Effector memory CD8-positive, alpha-beta T cell (primary cell): Measurements from ENCODE around the gene FAAP100.
A peak's percentile ranks its signal among the peaks of the same experiment; 100 is the strongest.

Experiments
- ATAC-seq: fragments of 150-1000 bp; cut with Tn5 transposase; replicated peaks from 2 replicates; pipeline ENCODE4 v1.10.0; 2021; ENCODE audit warnings: mild to moderate bottlenecking, moderate library complexity
- DNase-seq, 3 experiments: peaks; one replicate each; pipeline ENCODE4 v3.0.0; 2021
- H3K27ac Mint-ChIP-seq, 2 donors: one replicate each; pipeline ENCODE4 v1.8.0; 2022; ENCODE audit warnings: mild to moderate bottlenecking in 2 of 2, mixed read lengths in 2 of 2, moderate library complexity in 2 of 2
- H3K27me3 Mint-ChIP-seq, 2 donors: one replicate each; pipeline ENCODE4 v1.8.0; 2022; ENCODE audit warnings: mixed read lengths in 2 of 2
- H3K36me3 Mint-ChIP-seq: one replicate; pipeline ENCODE4 v1.8.0; 2022; ENCODE audit warnings: mild to moderate bottlenecking, moderate library complexity, mixed read lengths; ENCODE audit not compliant: insufficient read depth
- H3K4me1 Mint-ChIP-seq, 2 donors: one replicate each; pipeline ENCODE4 v1.8.0; 2022; ENCODE audit warnings: low read depth in 2 of 2, mixed read lengths in 2 of 2
- H3K4me3 Mint-ChIP-seq, 2 donors: one replicate each; pipeline ENCODE4 v1.8.0; 2022; ENCODE audit warnings: mild to moderate bottlenecking in 2 of 2, mixed read lengths in 2 of 2, moderate library complexity in 2 of 2
- H3K9me3 Mint-ChIP-seq, 2 donors: one replicate each; pipeline ENCODE4 v1.8.0; 2022; ENCODE audit warnings: mixed read lengths in 2 of 2

FAAP100 gene

GRCh38 chr17:81491761-81492160, 60.4 kb downstream of the FAAP100 start:
- no peak overlapping the region for H3K4me3 Mint-ChIP-seq
- no peak for ATAC-seq
- peaks cover 4% of the 10 kb centered on the region for H3K36me3 Mint-ChIP-seq
- peaks cover 24 to 50% of the 10 kb centered on the region in 2 donors for H3K27me3 Mint-ChIP-seq
- no peak for DNase-seq
- H3K27ac Mint-ChIP-seq = peak overlapping the region in 1 of 2 donors; percentile 65
- no peaks in the 10 kb centered on the region for H3K9me3 Mint-ChIP-seq
- peaks cover 0 to 6% of the 10 kb centered on the region in 2 donors for H3K4me1 Mint-ChIP-seq

GRCh38 chr17:81491181-81491581, 61.0 kb downstream of the FAAP100 start:
- ATAC-seq (no peak), DNase-seq (no peak)
- H3K27ac Mint-ChIP-seq = no peak overlapping the region
- no peak overlapping the region for H3K4me3 Mint-ChIP-seq
- peaks cover 0 to 6% of the 10 kb centered on the region in 2 donors for H3K4me1 Mint-ChIP-seq
- peaks cover 4% of the 10 kb centered on the region for H3K36me3 Mint-ChIP-seq
- no peaks in the 10 kb centered on the region for H3K9me3 Mint-ChIP-seq
- peaks cover 27 to 53% of the 10 kb centered on the region in 2 donors for H3K27me3 Mint-ChIP-seq

- Mint-ChIP-seq H3K27me3 (peaks cover 31 to 56% of the 10 kb centered on the region in 2 donors), H3K4me1 (peaks cover 0 to 6% of the 10 kb centered on the region in 2 donors), H3K36me3 (peaks cover 4% of the 10 kb centered on the region), H3K9me3 (no peaks in the 10 kb centered on the region), H3K4me3 (peak overlapping the region in 1 of 2 donors; percentile 70), H3K27ac (no peak overlapping the region)
- no peak for ATAC-seq
- no peak for DNase-seq
Measured at GRCh38 chr17:81489998-81490992, 61.9 kb downstream of the FAAP100 start.
